Stimulated activated CD4-positive, alpha-beta T cell treated with anti-CD3 and anti-CD28 coated beads, Interleukin-15, amount 100 ng/mL, for 48 hours (primary cell): ENCODE data around the gene C1orf50.
"Not testable (repeated sequence)": the region's sequence is repeated elsewhere in the genome, so short reads cannot be mapped to it uniquely, and the experiment has no call there.

Experiments used
- DNase-seq, 2 donors: peaks; one replicate each; pipeline ENCODE4 v3.0.0-alpha.2; 2020; ENCODE audit warnings: low read depth in 2 of 2

C1orf50 gene

DNA sequence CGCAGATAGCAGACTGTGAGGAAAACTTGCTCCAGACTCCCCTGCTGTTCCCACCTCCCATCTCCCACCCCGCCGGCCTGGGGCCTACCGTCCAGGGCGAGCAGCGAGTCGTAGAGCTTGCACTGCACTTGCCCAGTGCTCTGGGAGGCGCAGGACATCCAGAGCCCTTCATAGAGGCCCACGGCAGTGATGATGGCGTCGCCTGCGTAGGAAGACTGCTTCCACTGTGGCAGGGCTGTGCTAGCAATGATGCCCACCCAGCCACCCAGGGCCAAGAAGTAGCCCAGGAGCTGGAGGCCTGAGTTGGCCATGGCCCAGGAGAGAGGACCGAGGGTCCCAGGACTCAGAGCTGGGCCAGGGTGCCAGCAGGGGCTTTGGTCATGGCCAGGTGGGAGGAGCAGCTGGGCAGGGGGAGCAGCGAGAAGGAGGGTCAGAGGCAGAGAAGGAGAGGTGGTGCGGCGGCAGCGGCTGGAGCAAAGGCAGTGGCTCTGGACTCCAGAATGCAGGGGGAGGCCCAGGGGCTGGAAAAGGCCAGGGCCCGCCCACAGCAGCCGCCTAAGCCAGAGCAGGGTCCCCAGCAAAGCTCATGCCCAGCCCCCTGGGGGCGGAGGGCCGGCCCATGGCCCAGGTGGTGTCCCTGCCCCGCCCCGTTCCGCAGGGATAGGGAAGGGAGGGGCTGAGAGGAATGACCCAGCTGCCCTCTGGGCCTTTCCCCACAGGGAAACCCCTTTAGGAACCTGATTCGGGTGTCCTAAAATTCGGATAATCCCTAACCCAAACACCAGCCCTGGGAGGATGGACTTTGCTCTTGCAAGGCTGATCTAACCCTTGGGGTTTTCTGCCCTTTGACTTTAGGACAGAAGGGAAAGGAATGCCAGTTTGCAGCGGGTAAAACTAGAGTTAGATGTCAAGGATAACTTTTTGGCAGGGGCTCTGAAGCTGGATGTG lies 27.0 kb upstream of the C1orf50 start, which contains the start of gene CLDN19:
CLDN19 (minus strand) TSS at position 484 of the 948 bp plus-strand sequence; CDS start at position 311, 173 bp downstream.
- no peak for DNase-seq

GRCh38 chr1:42740851-42741580 lies 26.0 kb upstream of the C1orf50 start:
- DNase-seq = no peak

GRCh38 chr1:42741706-42742105 lies 25.3 kb upstream of the C1orf50 start:
- DNase-seq = no peak

DNA sequence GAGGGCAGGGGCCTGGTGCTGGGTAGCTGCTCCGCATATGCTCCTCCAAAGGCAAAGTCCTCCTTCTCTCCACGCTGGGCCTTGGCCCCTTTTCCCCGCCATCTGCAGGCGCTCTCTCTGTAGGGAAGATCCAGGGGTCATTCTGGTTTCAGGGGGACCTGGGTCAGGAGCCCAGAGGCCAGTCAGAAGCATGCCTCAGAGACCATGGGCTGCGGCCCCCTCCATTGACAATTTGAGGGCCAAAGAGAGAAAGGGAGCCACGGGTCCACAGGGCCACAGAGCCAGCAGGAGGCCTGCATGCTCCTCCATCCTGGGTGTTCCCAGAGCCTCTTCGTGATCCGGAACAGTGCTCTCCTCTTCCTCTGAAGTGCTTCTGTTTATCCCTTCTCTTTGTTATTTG lies 24.9 kb upstream of the C1orf50 start:
- no peak for DNase-seq

- no peak for DNase-seq
Measured at GRCh38 chr1:42742617-42743316, 24.3 kb upstream of the C1orf50 start.

GRCh38 chr1:42743317-42744147 lies 23.5 kb upstream of the C1orf50 start:
- no peak for DNase-seq

DNA sequence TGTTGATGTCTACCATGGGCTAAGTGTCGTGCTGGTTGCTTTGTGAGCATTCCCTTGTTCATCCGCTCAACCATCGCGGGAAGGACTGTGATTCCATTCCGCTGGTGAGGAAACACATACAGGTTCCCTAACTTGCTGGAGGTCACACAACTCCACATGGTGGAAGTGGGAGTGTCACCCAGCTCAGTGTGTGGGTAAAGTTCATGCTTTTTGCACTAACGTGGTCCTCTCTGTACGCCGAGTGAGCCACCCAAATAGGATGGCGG lies 23.0 kb upstream of the C1orf50 start:
- DNase-seq = no peak

DNA sequence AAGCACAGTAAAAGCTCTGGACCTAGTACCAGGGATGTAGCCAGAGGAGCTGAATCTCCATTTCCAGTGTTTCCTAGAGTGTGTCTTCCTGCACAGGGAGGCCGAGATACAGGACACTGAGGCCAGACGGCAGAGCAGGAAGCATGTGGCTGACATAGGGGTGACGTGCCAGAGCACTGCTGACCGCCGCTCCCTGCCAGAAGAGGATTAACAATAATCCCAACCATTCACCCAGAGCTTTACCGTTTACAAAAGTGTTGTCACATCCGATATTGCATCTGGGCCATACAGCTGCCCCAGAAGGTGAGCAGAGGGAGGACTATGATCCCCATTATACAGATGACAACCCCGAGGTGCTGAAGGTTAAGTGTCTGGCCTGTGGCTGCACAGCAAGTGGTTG lies 21.2 kb upstream of the C1orf50 start:
- no peak for DNase-seq

GRCh38 chr1:42746436-42747105 lies 20.5 kb upstream of the C1orf50 start:
- no peak for DNase-seq

GRCh38 chr1:42747125-42747524 lies 19.9 kb upstream of the C1orf50 start:
- no peak for DNase-seq

GRCh38 chr1:42748021-42748420 lies 19.0 kb upstream of the C1orf50 start:
- DNase-seq = no peak

DNA sequence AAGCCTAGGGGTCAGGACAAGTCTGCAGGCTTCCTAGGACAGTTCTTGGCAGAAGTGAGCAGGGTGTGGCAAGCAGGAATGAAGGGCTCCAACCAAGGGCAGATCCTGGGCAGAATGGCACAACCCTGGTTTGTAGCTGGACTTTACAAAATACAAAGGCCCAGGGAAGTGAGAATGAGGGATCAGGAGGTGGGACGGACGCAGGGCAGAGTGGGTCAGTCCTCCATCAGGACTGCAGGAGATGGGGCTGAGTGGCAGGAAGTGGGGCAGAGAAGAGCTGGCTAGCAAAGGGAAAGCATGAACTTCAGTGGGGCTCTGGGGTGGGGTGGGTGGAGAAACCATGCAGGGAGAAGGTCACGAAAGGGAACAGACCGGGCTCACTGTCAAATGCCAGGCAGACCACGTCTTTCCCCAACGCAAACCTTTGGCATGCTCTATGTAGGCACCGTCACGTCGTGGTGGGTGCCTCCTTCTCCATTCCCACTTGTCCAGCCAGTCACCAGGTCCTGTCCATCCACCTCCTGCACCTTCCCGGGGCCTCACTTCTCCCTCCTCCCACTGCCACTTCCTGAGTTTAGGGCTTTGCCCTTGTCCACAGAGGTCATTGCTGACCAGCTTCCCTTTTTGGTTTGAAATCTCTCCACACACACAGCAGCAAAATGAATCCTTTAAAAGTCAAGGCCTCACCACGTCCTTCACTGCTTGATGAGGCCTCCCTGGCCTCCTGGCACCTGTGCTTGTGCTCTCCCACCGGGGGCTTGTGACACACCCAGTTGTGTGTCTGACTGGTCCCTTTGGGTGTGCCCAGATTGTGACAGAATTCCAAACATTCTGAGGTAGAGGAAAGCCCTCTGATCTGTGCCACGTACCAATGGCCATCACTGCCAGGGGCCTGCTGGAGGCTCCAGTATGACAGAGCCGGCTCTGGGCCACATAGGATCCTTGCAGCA lies 18.3 kb upstream of the C1orf50 start:
- DNase-seq = no peak

DNA sequence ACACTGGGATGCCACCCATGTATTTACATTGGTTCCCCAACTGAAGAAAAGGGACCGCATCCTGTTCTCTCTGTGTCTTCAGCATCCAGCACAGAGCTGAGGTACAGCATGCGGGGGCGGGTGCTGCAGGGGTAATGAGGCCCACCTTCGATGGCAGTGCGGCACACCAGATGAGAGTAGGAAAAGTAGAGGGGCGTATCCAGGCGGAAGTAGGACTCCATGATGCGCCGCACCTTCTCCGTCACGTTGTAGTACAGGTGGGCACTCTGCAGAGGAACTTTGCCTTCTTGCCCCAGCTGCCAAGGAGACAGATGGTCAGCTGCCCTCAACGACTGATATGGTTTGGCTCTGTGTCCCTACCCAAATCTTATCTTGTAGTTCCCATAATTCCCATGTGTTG lies 17.0 kb upstream of the C1orf50 start:
- DNase-seq = no peak

DNA sequence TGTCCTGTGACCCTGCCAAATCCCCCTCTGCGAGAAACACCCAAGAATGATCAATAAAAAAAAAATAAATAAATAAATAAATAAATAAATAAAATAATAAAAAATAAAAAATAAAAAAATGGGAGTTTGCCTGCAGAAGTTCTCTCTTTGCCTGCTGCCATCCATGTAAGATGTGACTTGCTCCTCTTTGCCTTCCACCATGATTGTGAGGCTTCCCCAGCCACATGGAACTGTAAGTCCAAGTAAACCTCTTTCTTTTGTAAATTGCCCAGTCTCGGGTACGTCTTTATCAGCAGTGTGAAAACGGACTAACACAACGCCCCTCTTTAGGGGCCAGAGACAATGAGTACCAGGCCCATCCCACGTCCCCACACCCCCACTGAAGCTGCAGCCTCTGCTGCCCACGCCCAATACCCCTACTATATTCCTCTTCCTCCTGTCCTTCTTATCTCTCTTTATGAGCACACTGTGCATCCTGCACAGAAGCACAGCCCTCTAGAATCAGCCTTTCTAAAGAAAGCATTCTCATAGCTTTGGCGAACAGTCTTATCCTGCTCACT lies 15.5 kb upstream of the C1orf50 start:
- DNase-seq = not testable (repeated sequence)

DNA sequence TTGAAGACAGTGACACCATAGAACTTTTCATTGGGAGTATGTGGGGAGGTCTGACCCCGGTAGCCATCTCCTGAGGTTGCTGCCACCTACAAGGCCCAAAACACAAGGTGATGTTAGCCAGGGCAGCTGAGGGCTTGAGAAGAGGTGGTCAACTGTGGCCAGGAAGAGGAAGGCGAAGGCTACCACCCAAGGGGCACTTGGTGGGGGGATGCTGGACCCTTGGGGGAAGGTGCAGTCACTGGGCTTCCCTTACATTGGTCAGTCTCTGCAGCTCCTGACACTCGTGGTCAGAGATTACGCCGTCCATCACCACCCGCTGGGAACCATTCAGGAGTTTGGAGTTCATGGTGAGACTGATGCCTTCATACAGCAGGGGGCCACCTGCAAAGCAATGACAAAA lies 14.8 kb upstream of the C1orf50 start:
- no peak for DNase-seq

DNA sequence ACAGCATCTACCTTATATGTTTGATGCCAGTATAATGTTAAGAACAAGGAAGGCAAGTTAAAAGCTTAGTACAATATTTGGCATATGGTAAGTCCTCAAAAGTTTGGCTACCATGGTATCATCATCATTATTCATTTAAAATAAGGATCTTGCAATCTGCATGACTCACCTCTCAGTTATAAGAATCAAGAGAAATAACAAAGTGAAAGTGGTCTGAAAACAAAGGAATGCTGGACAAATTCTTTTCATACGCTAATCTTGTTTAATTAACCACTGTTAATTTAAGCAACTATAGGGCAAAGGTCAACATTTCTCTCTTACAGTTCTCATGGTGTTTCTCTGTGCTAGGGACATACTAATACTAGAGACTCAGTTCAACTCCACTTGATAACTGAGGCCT lies 14.0 kb upstream of the C1orf50 start:
- DNase-seq = no peak

GRCh38 chr1:42756956-42757891 lies 9.8 kb upstream of the C1orf50 start:
- no peak for DNase-seq

DNA sequence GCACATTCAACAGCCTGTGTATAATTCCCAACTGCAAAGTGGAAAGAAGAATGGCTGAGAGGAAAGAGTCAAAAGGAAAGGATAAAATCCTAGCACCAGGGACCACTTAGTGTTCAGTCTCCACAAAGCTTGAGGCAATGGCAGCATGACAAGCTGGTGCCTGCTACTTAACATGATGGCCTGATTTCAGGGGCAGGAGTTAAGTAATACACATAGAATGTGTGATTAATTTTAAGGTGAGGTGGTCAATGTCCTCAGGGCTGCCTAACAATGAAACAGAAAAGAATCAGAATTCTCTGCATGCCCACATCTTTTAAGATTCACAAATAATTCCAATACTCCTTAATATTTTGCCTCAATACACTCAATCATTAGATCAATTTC lies 9.2 kb upstream of the C1orf50 start:
- DNase-seq = no peak
